Measurements from ENCODE around the gene WDR48. TPM values are rescaled to one million over a fixed set of nuclear protein-coding genes. Genes with fewer than 3 reads are reported as not detected.

WDR48 gene
- total and polyA plus RNA-seq, 9 of the 15 experiments (the other 6 are each of a cell fraction or from before 2014, with no cell fraction given): 26.6 to 70.6 (median 48.0) TPM

DNA sequence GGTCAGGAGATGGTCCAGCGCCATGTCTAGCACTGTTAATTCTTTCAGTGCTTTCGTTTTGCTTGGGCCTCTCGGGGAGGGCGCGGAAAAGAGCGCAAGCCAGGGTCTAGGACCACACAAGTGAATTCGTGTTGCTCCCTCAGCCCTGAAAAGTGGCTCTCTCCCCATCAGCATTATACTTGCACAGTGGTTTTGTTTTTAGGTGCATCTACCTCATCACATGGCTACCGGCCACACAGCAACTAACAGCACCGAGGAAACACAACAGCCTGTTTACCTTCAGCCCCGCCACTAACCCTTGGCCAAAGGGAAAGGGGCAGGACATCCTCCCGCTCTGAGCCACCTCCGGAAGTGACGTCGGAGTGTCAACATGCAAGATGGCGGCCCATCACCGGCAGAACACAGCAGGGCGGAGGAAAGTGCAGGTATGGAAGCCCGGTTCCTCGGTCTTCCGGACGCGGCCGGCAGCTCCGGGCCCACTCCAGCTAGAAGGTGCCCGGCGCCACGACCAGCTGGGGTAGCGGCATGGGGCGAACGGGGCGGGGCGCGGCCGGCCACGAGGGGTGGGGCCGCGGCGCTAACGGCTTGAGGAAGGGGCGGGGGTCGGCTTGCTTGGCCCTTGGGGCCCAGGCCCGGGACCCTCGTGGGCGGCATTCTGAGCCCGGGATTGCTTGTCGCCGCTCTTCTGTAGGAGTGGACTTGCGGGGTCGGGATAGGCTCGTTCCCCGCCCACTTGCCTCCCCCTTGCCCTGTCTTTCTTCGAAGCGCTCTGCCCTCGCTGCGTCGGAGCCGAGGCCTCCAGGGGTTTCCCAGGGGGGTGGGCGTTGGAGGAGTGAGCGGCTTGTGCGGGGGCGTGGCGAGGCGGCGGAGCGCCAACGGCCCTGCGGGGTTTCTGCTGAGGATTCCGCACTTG lies at the start of gene WDR48, which contains the start of gene SCN11A (continued):
- TF ChIP-seq ZBTB26 (CRISPR knock-in tag; IDR thresholded peaks at IDR 0.05) (0 out of 2 replicates have a peak, but pooled peaks have one; percentile 43), MLLT1 (IDR thresholded peaks at IDR 0.05) (peak in 1 of 2 experiments; percentile 87; a peak in 2 of 4 replicates), MIER1 (IDR thresholded peaks at IDR 0.05; ENCODE audit: low read depth) (peak; percentile 74; the same call in 1 of the 2 replicates), CHCHD3 (CRISPR knock-in tag; IDR thresholded peaks at IDR 0.05) (no peak), CBX3 (IDR thresholded peaks at IDR 0.05; ENCODE audit: borderline replicate concordance in 1 of 2, low read length in 2 of 2) (peak in 1 of 2 experiments; percentile 91; a peak in 1 of 3 replicates), ETV6 (IDR thresholded peaks at IDR 0.05; ENCODE audit: borderline replicate concordance in 1 of 2, low read depth in 2 of 2, low read length in 1 of 2) (no peak), ETV6 (CRISPR knock-in tag; IDR thresholded peaks at IDR 0.05; ENCODE audit: borderline replicate concordance) (no peak), E2F6 (IDR thresholded peaks at IDR 0.05; ENCODE audit: borderline replicate concordance in 1 of 2, extremely low read depth in 1 of 2, insufficient read depth in 1 of 2, insufficient read length in 1 of 2, low read depth in 1 of 2, low read length in 1 of 2, poor library complexity in 1 of 2, severe bottlenecking in 1 of 2) (peak; percentile 56 to 66), ETS1 (conservative IDR thresholded peaks at IDR 0.05; ENCODE audit: control insufficient read depth, low read depth, low read length) (peak; percentile 57; the same call in 1 of the 2 replicates), HINFP (tag; conservative IDR thresholded peaks at IDR 0.05; ENCODE audit: low read depth) (0 out of 2 replicates have a peak, but pooled peaks have one; percentile 30), POLR2AphosphoS2 (IDR thresholded peaks at IDR 0.05; ENCODE audit: low read length) (peak; percentile 65; the same call in 1 of the 2 replicates), MCM7 (IDR thresholded peaks at IDR 0.05) (no peak), MAFF (IDR thresholded peaks at IDR 0.05; ENCODE audit: low read length) (no peak)
- TF ChIP-seq, protein P1, sequence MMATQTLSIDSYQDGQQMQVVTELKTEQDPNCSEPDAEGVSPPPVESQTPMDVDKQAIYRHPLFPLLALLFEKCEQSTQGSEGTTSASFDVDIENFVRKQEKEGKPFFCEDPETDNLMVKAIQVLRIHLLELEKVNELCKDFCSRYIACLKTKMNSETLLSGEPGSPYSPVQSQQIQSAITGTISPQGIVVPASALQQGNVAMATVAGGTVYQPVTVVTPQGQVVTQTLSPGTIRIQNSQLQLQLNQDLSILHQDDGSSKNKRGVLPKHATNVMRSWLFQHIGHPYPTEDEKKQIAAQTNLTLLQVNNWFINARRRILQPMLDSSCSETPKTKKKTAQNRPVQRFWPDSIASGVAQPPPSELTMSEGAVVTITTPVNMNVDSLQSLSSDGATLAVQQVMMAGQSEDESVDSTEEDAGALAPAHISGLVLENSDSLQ (IDR thresholded peaks at IDR 0.05): peak; percentile 86
- TF ChIP-seq, protein P2, sequence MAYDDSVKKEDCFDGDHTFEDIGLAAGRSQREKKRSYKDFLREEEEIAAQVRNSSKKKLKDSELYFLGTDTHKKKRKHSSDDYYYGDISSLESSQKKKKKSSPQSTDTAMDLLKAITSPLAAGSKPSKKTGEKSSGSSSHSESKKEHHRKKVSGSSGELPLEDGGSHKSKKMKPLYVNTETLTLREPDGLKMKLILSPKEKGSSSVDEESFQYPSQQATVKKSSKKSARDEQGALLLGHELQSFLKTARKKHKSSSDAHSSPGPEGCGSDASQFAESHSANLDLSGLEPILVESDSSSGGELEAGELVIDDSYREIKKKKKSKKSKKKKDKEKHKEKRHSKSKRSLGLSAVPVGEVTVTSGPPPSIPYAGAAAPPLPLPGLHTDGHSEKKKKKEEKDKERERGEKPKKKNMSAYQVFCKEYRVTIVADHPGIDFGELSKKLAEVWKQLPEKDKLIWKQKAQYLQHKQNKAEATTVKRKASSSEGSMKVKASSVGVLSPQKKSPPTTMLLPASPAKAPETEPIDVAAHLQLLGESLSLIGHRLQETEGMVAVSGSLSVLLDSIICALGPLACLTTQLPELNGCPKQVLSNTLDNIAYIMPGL (CRISPR knock-in tag; IDR thresholded peaks at IDR 0.05): 0 out of 2 replicates have a peak, but pooled peaks have one; percentile 50
